PFSK-1 (cell line): ENCODE measurements around the gene PITRM1. TPM values are rescaled to one million over a fixed set of nuclear protein-coding genes. Genes with fewer than 3 reads are reported as not detected.

Experiments
- FOXP2 ChIP-seq: optimal IDR thresholded peaks from 2 replicates; pipeline ENCODE3; 2011; ENCODE audit warnings: borderline replicate concordance, control low read depth, inconsistent platforms; ENCODE audit not compliant: insufficient read depth; ENCODE audit errors: extremely low read length, extremely low read depth
- POLR2AphosphoS5 ChIP-seq: IDR thresholded peaks from 2 replicates; pipeline ENCODE4 v1.6.1; 2012; ENCODE audit warnings: low read depth, mild to moderate bottlenecking, control low read depth, low read length, moderate library complexity
- REST ChIP-seq, 2 experiments: IDR thresholded peaks; 2 replicates each; pipeline versions ENCODE4 v1.6.1 to v1.8.0; 2011 to 2012; ENCODE audit warnings: low read depth in 2 of 2, low read length in 2 of 2, control low read depth in 1 of 2, inconsistent platforms in 1 of 2, mild to moderate bottlenecking in 1 of 2, moderate library complexity in 1 of 2; ENCODE audit not compliant: insufficient read depth in 1 of 2
- SIN3A ChIP-seq: IDR thresholded peaks from 2 replicates; pipeline ENCODE4 v1.6.1; 2012; ENCODE audit warnings: mild to moderate bottlenecking, low read length, moderate library complexity, borderline replicate concordance; ENCODE audit not compliant: insufficient read depth
- TAF1 ChIP-seq: IDR thresholded peaks from 2 replicates; pipeline ENCODE4 v1.6.1; 2012; ENCODE audit warnings: low read length, control low read depth, borderline replicate concordance; ENCODE audit not compliant: insufficient read depth
- polyA plus RNA-seq: library from polyadenylated mRNA; unstranded; fragments of >200 nt; gene quantifications from one replicate; pipeline ENCODE4 v1.2.1, GENCODE V29; 2012; ENCODE audit warnings: low read depth, missing spikeins; ENCODE audit not compliant: insufficient read length

Gene PITRM1
- polyA plus RNA-seq: 54.5 TPM

- peak; percentile 81; the same call in 1 of the 2 replicates for TF ChIP-seq TAF1
- TF ChIP-seq FOXP2: peak; percentile 96
- TF ChIP-seq POLR2AphosphoS5: peak; percentile 99
- 0 out of 4 replicates have a peak, but pooled peaks of 1 of the 2 experiments have one; percentile 47 for TF ChIP-seq REST (IDR thresholded peaks at IDR 0.05; ENCODE audit: insufficient read depth in 1 of 2, low read depth in 2 of 2, low read length in 2 of 2)
- TF ChIP-seq SIN3A: 0 out of 2 replicates have a peak, but pooled peaks have one; percentile 69
Measured at GRCh38 chr10:3172446-3173170, at the start of gene PITRM1. Gene PITRM1, minus strand, starts transcription at chr10:3172782. Its CDS starts 10 bp downstream, at chr10:3172772.

GRCh38 chr10:3222068-3222467, 49.5 kb upstream of the PITRM1 start:
- TF ChIP-seq REST (IDR thresholded peaks at IDR 0.05; ENCODE audit: insufficient read depth in 1 of 2, low read depth in 2 of 2, low read length in 2 of 2) (no peak), POLR2AphosphoS5 (no peak), SIN3A (no peak), FOXP2 (no peak), TAF1 (no peak)

- no peak for TF ChIP-seq POLR2AphosphoS5
- no peak for TF ChIP-seq SIN3A
- no peak for TF ChIP-seq REST (IDR thresholded peaks at IDR 0.05; ENCODE audit: insufficient read depth in 1 of 2, low read depth in 2 of 2, low read length in 2 of 2)
- TF ChIP-seq TAF1: no peak
- no peak for TF ChIP-seq FOXP2
Measured at GRCh38 chr10:3220853-3221252, 48.3 kb upstream of the PITRM1 start.

GRCh38 chr10:3217853-3218252, 45.3 kb upstream of the PITRM1 start:
- no peak for TF ChIP-seq FOXP2
- no peak for TF ChIP-seq REST (IDR thresholded peaks at IDR 0.05; ENCODE audit: insufficient read depth in 1 of 2, low read depth in 2 of 2, low read length in 2 of 2)
- TF ChIP-seq TAF1: no peak
- TF ChIP-seq SIN3A: no peak
- TF ChIP-seq POLR2AphosphoS5: no peak
